ENCODE measurements around the gene EZH1.

GRCh38 chr17:42754782-42755181 is 9.9 kb upstream of the EZH1 start:
- TF ChIP-seq, protein P1, sequence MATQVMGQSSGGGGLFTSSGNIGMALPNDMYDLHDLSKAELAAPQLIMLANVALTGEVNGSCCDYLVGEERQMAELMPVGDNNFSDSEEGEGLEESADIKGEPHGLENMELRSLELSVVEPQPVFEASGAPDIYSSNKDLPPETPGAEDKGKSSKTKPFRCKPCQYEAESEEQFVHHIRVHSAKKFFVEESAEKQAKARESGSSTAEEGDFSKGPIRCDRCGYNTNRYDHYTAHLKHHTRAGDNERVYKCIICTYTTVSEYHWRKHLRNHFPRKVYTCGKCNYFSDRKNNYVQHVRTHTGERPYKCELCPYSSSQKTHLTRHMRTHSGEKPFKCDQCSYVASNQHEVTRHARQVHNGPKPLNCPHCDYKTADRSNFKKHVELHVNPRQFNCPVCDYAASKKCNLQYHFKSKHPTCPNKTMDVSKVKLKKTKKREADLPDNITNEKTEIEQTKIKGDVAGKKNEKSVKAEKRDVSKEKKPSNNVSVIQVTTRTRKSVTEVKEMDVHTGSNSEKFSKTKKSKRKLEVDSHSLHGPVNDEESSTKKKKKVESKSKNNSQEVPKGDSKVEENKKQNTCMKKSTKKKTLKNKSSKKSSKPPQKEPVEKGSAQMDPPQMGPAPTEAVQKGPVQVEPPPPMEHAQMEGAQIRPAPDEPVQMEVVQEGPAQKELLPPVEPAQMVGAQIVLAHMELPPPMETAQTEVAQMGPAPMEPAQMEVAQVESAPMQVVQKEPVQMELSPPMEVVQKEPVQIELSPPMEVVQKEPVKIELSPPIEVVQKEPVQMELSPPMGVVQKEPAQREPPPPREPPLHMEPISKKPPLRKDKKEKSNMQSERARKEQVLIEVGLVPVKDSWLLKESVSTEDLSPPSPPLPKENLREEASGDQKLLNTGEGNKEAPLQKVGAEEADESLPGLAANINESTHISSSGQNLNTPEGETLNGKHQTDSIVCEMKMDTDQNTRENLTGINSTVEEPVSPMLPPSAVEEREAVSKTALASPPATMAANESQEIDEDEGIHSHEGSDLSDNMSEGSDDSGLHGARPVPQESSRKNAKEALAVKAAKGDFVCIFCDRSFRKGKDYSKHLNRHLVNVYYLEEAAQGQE (IDR thresholded peaks at IDR 0.05; ENCODE audit: insufficient read depth in 1 of 2, low read depth in 2 of 2, low read length in 2 of 2) = no peak
- TF ChIP-seq POLR2AphosphoS5 (IDR thresholded peaks at IDR 0.05; ENCODE audit: low read depth, low read length) (no peak), FOXP2 (optimal IDR thresholded peaks at IDR 0.05; ENCODE audit: borderline replicate concordance, extremely low read depth, extremely low read length, insufficient read depth) (no peak), SIN3A (IDR thresholded peaks at IDR 0.05; ENCODE audit: borderline replicate concordance, insufficient read depth, low read length) (no peak), TAF1 (IDR thresholded peaks at IDR 0.05; ENCODE audit: borderline replicate concordance, insufficient read depth, low read length) (no peak)
